ENCODE data around the gene LTBP1.

The LTBP1 gene

GRCh38 chr2:33256162-33256755, 309.5 kb downstream of the LTBP1 start:
- no peak for TF ChIP-seq CTCF (conservative IDR thresholded peaks at IDR 0.05; ENCODE audit: low read depth, low read length)
- no peak for DNase-seq (ENCODE audit: low read depth)
- no peak overlapping the region for H3K4me3 ChIP-seq (ENCODE audit: low read length)

GRCh38 chr2:33258387-33258786, 311.6 kb downstream of the LTBP1 start:
- no peak overlapping the region for H3K4me3 ChIP-seq (ENCODE audit: low read length)
- no peak for DNase-seq (ENCODE audit: low read depth)
- no peak for TF ChIP-seq CTCF (conservative IDR thresholded peaks at IDR 0.05; ENCODE audit: low read depth, low read length)

- H3K4me3 ChIP-seq (ENCODE audit: low read length), result no peak overlapping the region
- DNase-seq (ENCODE audit: low read depth), result no peak
- no peak for TF ChIP-seq CTCF (conservative IDR thresholded peaks at IDR 0.05; ENCODE audit: low read depth, low read length)
Observed at GRCh38 chr2:33262097-33262496, 315.3 kb downstream of the LTBP1 start.

GRCh38 chr2:33264766-33265165, 318.0 kb downstream of the LTBP1 start:
- DNase-seq (ENCODE audit: low read depth), result no peak
- no peak for TF ChIP-seq CTCF (conservative IDR thresholded peaks at IDR 0.05; ENCODE audit: low read depth, low read length)
- no peak overlapping the region for H3K4me3 ChIP-seq (ENCODE audit: low read length)

GRCh38 chr2:33265584-33266338, 319.0 kb downstream of the LTBP1 start:
- TF ChIP-seq CTCF (conservative IDR thresholded peaks at IDR 0.05; ENCODE audit: low read depth, low read length), result no peak
- no peak overlapping the region for H3K4me3 ChIP-seq (ENCODE audit: low read length)
- no peak for DNase-seq (ENCODE audit: low read depth)

- no peak overlapping the region for H3K4me3 ChIP-seq (ENCODE audit: low read length)
- TF ChIP-seq CTCF (conservative IDR thresholded peaks at IDR 0.05; ENCODE audit: low read depth, low read length), result no peak
- no peak for DNase-seq (ENCODE audit: low read depth)
Observed at GRCh38 chr2:33266467-33266866, 319.7 kb downstream of the LTBP1 start.

- no peak for DNase-seq (ENCODE audit: low read depth)
- no peak for TF ChIP-seq CTCF (conservative IDR thresholded peaks at IDR 0.05; ENCODE audit: low read depth, low read length)
- no peak overlapping the region for H3K4me3 ChIP-seq (ENCODE audit: low read length)
Observed at GRCh38 chr2:33267043-33267442, 320.3 kb downstream of the LTBP1 start.
